ENCODE results near the gene SLC17A2. TPM values are rescaled to one million over a fixed set of nuclear protein-coding genes. Genes with fewer than 3 reads are reported as not detected.

Gene SLC17A2
- total and polyA plus RNA-seq, 2 of the 13 experiments (the other 11 are each of a cell fraction or from before 2014, with no cell fraction given): 11.2 to 32.4 TPM

DNA sequence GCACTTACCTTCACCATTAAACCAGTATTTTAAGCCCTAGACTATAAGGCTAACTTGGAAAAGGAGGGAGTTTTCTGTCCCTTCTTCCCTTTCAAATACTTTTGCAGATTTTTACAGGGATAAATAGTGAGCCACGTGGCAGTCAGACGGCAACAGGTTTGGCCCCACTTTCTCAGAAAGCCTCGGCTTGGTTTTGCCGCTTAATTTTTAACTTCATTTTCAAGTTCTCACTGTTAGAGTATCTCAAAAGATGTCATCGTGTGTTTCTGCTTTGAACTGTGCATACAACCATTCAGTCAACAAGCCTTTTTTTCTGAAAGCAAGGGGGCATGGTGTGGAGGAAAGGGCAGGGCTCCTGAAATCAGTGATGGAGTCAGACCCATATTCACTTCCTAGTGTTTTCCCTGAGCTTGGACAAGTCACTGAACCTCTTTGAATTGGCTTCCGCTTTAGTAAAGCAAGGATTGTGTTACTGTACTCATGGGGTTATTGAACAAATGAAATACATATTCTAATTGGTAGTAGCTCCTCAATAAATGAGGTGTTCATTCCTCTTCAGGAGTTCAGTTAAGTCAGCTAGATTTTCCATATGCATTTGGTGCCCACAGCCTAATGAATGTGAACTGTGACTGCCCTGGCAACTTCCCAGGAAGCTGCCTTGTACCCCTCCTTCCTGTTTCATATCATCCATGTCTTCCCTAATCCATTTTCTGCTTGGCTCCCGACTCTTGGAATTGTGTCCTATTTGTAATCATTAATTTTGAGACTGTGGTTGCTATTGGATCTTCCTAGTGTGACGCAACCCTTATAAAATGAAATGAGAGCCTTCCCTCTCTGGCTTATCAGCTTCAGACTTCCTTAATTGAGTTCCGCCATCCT is at the start of gene SLC17A2 (continued):
- TF ChIP-seq ZNF460 (CRISPR knock-in tag; IDR thresholded peaks at IDR 0.05; ENCODE audit: borderline replicate concordance): no peak
- no peak for TF ChIP-seq ZFP36L2 (CRISPR knock-in tag; IDR thresholded peaks at IDR 0.05)
- no peak; the same call in 1 of the 2 replicates for TF ChIP-seq RERE (CRISPR knock-in tag; IDR thresholded peaks at IDR 0.05; ENCODE audit: low read depth)
- TF ChIP-seq ZEB1 (IDR thresholded peaks at IDR 0.05; ENCODE audit: insufficient replicate concordance, low read depth): no peak
- no peak for TF ChIP-seq TP53 (CRISPR knock-in tag; conservative IDR thresholded peaks at IDR 0.05)
- TF ChIP-seq WIZ (CRISPR knock-in tag; IDR thresholded peaks at IDR 0.05): no peak; the same call in 1 of the 2 replicates
- no peak for TF ChIP-seq ZNF510 (CRISPR knock-in tag; IDR thresholded peaks at IDR 0.05; ENCODE audit: low read depth)
- TF ChIP-seq ZNF746 (CRISPR knock-in tag; IDR thresholded peaks at IDR 0.05): no peak
- TF ChIP-seq, protein P1, sequence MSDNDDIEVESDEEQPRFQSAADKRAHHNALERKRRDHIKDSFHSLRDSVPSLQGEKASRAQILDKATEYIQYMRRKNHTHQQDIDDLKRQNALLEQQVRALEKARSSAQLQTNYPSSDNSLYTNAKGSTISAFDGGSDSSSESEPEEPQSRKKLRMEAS (IDR thresholded peaks at IDR 0.05): peak; percentile 95
- TF ChIP-seq HINFP (CRISPR knock-in tag; IDR thresholded peaks at IDR 0.05; ENCODE audit: low read depth): 0 out of 2 replicates have a peak, but pooled peaks have one; percentile 49
- no peak for TF ChIP-seq ZNF224 (CRISPR knock-in tag; IDR thresholded peaks at IDR 0.05)
- no peak; the same call in 1 of the 2 replicates for TF ChIP-seq KDM6A (CRISPR knock-in tag; IDR thresholded peaks at IDR 0.05; ENCODE audit: low read depth)
- TF ChIP-seq AHR (CRISPR knock-in tag; IDR thresholded peaks at IDR 0.05): no peak
- TF ChIP-seq, protein P2, sequence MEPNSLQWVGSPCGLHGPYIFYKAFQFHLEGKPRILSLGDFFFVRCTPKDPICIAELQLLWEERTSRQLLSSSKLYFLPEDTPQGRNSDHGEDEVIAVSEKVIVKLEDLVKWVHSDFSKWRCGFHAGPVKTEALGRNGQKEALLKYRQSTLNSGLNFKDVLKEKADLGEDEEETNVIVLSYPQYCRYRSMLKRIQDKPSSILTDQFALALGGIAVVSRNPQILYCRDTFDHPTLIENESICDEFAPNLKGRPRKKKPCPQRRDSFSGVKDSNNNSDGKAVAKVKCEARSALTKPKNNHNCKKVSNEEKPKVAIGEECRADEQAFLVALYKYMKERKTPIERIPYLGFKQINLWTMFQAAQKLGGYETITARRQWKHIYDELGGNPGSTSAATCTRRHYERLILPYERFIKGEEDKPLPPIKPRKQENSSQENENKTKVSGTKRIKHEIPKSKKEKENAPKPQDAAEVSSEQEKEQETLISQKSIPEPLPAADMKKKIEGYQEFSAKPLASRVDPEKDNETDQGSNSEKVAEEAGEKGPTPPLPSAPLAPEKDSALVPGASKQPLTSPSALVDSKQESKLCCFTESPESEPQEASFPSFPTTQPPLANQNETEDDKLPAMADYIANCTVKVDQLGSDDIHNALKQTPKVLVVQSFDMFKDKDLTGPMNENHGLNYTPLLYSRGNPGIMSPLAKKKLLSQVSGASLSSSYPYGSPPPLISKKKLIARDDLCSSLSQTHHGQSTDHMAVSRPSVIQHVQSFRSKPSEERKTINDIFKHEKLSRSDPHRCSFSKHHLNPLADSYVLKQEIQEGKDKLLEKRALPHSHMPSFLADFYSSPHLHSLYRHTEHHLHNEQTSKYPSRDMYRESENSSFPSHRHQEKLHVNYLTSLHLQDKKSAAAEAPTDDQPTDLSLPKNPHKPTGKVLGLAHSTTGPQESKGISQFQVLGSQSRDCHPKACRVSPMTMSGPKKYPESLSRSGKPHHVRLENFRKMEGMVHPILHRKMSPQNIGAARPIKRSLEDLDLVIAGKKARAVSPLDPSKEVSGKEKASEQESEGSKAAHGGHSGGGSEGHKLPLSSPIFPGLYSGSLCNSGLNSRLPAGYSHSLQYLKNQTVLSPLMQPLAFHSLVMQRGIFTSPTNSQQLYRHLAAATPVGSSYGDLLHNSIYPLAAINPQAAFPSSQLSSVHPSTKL (CRISPR knock-in tag; IDR thresholded peaks at IDR 0.05): peak; percentile 94
- no peak for TF ChIP-seq RORA (CRISPR knock-in tag; IDR thresholded peaks at IDR 0.05)
- peak; percentile 58; the same call in 1 of the 2 replicates for TF ChIP-seq THAP11 (CRISPR knock-in tag; IDR thresholded peaks at IDR 0.05)
- no peak for TF ChIP-seq ZNF883 (CRISPR knock-in tag; IDR thresholded peaks at IDR 0.05; ENCODE audit: not compliant biosample characterization)
- TF ChIP-seq RARA (CRISPR knock-in tag; IDR thresholded peaks at IDR 0.05): peak; percentile 73
- no peak for TF ChIP-seq AGO1 (IDR thresholded peaks at IDR 0.05; ENCODE audit: low read depth, low read length, poor library complexity, severe bottlenecking)
